ENCODE measurements around the gene KANK4.

KANK4 gene

DNA sequence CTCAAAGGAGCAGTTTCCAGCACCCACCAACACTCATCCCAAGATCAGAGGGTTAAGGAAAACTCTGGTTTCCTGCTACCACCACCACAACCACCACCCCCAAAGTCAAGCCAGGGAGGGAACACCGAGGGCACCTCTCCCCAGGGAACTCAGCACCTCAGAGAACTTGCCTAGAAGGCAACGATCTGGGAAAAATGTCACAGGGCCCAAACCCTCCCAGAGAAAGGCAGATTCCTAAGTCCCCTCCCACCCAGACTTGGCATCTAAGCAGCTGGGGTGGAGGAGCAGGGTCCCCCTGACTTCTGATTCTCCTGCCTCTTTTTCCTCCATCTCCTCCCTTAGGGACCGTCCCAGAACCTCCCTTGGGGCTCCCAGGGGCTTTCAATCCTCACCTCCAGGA lies 10.6 kb downstream of the KANK4 start:
- no peak overlapping the region for H3K4me3 ChIP-seq (ENCODE audit: low read depth, low read length)
- DNase-seq (ENCODE audit: low read depth) = no peak

DNA sequence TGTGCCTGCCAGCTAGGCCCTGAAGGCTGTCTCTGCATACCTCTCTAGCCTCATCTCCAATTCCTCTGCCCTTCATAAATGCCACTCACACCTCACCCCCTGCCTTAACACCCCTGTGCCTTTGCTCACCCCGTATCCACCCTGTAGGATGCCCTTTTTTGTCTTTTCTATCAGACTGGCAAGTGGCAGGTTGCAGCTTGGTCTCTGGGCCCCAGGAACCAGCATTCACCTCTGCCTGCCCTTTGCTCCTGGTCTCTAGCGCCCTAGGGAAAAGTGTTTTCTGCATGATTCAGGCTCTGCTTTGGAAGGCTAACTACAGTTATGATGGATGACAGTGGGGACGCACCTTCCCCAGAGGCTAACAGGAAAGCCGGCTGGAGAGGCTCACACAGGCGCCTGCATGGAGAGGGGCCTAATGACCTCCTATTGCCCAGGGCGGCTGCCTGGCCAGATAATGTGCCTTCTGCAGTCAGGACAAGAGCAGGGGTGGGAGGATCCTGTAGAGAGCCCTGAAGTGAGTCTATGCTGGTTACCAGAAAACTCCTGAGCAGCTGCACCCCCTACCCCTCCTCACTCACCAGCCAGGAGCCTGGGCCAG lies 11.2 kb downstream of the KANK4 start:
- no peak for DNase-seq (ENCODE audit: low read depth)
- H3K4me3 ChIP-seq (ENCODE audit: low read depth, low read length) = no peak overlapping the region

DNA sequence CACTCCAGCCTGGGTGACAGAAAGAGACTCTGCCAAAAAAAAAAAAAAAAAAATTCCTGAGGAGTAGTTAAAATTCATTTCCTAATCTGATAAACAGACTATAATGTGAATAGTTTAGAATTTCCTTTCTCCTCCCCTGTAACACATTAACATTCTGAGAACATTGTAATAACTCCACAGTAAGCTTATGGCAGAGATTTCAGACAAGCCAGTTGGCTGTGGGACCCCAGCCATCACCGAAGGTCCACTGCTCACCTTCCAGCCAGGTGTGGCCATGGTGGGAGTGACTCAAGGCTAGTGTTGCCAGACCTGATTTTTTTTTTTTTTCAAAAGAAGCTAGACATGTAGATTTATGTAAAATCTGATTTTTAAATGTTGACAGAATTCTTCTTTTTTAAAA lies 11.8 kb downstream of the KANK4 start:
- no peak for DNase-seq (ENCODE audit: low read depth)
- H3K4me3 ChIP-seq (ENCODE audit: low read depth, low read length) = no peak overlapping the region

DNA sequence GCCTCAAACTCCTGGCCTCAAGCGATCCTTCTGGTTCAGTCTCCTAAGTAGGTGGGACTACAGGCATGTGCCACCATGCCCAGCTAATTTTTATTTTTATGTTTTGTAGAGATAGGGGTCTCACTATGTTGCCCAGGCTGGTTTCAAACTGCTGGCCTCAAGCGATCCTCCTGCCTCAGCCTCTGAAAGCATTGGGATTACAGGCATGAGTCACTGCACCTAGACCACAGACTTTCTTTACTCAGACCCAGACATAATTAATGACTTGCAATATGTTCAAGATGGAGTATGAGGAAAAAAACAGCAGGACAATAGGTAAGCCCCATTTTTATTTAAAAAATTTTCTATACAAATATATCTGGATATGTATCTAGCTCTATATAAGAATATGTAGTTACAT lies 13.2 kb downstream of the KANK4 start:
- no peak for DNase-seq (ENCODE audit: low read depth)
- no peak overlapping the region for H3K4me3 ChIP-seq (ENCODE audit: low read depth, low read length)

DNA sequence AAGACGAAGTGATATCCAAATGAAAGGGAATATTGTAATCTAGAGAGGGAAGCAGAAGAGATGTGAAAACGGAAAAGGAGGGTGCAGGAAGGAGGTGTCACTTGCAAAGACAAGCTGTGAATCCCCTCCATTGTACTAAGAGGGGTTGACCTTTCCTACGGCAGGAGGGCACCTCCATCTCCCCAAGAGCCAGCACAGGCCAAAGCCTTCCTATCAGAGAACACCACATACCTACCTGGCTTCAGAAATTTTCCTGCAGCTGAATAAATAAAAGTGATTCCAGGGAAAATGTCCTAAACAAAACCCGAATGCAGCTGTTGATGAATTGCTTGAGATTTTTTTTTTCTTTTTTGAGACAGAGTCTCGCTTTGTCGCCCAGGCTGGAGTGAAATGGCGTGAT lies 14.3 kb downstream of the KANK4 start:
- DNase-seq (ENCODE audit: low read depth) = no peak
- no peak overlapping the region for H3K4me3 ChIP-seq (ENCODE audit: low read depth, low read length)

DNA sequence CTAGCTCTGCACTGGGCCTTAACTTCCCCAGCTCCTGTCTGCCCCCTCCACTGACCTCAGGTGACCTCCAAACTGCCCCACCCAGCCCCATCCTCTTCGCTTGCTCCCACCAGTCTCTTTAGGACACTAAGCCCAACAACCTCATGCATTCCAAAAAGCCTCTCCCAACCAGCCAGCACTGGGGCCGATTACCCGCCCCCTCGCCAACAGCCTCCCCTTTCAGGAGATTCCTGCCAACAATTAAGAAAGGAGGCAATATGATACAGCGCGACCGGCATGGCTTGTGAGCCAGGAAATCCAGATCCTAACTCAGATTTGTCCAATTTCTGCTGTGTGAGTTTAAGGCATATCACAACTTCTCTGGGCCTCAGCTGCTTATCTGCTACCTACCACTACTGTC lies 14.7 kb downstream of the KANK4 start:
- no peak for DNase-seq (ENCODE audit: low read depth)
- no peak overlapping the region for H3K4me3 ChIP-seq (ENCODE audit: low read depth, low read length)

DNA sequence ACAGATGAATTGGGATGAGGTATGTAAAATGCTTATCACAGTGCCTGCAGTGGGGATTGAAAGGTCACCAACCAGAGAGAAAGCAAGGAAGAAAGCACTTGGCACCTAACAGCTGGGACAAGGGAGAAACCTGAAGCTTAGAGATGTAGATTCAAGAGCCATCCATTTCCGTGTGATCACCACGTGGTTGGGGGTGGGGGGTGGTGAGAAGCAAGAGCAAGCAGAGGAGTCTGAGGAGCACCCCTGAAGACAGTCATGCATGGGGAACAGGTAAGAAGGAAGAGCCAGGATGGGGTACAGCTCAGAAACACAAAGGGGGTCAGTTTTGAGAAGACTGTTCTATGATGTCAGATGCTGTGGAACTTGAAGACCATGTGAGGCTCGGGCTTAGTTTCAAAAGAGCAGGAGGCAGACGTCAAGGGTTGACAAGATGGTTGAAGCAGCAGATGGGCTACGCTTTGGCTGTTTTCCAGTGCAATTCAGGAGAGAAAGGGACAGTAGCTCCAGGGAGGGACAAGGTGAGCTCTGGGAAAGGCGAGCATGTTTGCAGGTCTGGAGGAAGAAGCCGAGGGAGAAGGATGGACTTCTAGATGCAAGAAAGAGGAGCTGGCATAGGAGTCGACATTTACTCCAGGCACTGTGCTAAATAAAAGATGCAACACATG lies 17.4 kb downstream of the KANK4 start:
- H3K4me3 ChIP-seq (ENCODE audit: low read depth, low read length) = no peak overlapping the region
- no peak for DNase-seq (ENCODE audit: low read depth)

DNA sequence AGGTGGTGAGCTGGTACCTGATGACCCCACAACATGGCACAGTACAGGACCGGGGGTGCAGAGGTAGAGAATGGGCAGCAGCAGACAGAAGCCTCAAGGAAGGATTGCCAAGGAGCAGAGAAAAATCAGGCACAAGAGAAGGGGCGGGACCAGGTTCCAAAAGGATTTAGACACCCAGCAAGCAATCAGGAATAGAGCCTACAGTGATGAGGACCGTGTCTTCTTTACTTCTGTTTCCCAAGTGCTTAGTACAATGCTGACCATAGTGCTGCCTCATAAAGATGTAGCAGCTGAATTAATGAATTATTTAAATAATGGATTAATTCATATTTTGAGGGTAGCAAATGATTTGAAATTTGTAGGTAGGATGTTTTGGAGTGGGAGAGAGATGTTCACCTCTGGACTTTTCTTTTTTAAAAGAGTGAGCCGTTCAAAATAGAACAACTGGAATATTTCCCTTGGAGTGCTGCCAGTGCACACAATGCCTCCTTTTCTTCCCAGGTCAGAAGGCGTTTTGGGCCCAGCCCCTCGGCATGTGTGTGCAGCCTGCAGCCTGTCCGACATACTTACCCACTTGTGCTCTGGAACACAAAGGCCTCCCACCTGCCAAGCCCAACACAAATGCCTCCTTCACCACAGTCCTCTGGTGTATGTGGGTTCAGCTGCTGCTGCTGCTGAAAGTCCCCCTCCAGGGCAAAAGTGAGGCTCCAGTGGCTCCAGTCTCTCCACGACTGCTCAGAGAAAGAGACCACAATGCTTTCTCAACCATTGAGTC lies 19.6 kb downstream of the KANK4 start:
- H3K4me3 ChIP-seq (ENCODE audit: low read depth, low read length) = no peak overlapping the region
- peak; percentile 73 for DNase-seq (ENCODE audit: low read depth)

DNA sequence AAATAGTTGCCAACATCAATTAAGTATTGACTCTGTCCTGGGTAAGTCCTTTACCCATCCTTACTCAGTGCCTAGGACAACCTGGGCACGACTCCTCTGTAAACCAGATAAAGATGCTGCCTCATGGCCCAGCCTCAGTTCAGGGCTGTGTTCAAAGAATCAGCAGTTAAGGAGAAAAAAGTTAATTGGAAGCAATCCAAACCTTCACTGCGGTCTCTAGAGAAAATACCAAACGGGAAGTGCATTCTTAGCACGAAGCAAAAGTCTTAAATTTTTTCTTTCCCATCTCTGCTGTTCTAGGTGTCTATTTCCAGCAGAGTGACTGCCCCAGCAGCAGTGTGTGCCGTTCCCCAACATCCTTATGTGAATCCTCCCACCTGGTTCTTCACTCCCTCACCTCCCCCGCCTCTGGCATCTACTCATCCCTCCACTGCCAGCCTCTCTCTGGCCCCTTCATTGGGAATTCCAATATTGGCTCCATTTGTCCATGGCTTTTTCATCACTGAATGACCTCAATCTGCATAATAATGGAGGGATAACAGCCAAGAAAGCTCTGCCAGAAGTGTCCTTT lies 23.2 kb downstream of the KANK4 start:
- peak; percentile 44 for DNase-seq (ENCODE audit: low read depth)
- H3K4me3 ChIP-seq (ENCODE audit: low read depth, low read length) = no peak overlapping the region

DNA sequence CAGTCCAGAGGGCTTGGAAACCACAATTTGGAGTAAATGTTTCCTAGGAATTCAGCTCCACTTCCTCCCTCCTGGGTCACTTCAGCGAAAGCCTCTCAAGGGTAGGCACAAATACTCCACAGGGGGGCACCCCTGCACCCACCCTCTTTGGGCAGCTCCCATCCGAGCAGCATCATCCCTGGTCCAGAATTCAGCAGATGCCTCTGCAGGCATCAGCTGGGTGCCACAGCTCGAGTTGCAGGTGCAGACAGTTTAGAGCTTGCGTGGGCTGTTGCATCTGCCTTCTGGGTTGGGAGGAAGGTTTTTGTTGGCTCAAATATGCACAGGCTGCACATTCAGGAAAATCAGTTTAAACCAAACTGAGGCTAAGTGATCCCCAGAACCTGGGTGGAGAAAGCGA lies 25.0 kb downstream of the KANK4 start:
- H3K4me3 ChIP-seq (ENCODE audit: low read depth, low read length) = no peak overlapping the region
- no peak for DNase-seq (ENCODE audit: low read depth)

DNA sequence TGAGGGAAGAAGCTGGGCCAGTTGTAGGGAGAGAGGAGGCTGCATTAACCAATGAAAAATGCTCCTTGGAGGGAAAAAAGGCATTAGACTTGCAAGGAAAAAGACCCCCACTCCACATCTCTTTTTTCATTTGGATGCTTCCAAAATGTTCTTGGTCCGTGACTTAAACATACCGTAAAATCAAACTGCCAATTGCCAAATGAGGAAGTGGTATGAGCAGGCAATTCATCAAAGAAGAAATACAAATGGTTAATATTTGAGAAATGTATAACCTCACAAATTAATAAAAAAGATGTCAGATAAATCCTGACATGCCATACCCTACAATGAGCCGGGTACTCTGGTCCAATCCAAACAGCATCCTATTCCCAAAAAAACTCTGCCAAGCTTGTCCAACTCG lies 30.6 kb downstream of the KANK4 start:
- H3K4me3 ChIP-seq (ENCODE audit: low read depth, low read length) = no peak overlapping the region

DNA sequence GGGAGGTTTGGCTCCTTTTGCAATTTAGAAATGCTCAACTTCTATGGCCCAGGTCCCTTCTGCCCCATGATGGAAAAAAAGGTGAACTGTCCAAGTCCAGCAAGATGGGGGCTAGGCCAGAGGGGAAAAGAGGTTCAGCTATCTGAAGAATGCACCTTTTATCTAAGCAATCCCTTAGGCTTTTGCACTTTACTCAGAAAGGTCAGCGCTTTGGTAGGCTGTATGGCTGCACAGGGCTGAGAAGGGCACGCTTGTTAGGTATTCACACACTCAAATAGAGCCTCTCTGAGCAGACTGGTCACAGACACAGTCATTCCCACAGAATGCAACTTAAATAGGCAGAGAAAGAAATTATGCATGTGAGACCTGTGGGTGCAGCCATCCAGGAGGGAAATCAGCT lies 31.0 kb downstream of the KANK4 start:
- no peak for DNase-seq (ENCODE audit: low read depth)

More for the DNA sequence above, 30.6 kb downstream of the KANK4 start:
- no peak for DNase-seq (ENCODE audit: low read depth)

DNA sequence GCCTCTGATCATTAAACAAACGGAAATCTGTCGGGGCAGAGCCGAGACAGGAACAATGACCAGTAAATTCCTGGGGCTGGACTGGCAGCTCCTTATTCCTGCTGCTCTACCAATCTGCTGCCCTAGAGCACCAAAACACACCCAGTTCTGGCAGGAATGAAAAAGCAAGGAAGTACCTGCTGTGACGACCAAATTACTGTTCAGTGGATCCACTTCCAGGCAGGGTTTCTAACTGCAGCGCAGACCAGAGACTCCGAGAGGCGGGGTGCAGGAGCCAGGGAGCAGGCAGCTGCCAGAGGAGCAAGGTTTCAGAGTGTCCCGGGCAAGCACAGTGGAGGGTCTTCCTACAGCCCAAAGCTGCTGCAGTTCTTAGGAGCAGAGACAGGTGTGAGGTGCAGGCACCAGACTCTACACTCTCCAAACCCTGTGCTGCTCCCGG lies 32.4 kb downstream of the KANK4 start:
- no peak overlapping the region for H3K4me3 ChIP-seq (ENCODE audit: low read depth, low read length)
- no peak for DNase-seq (ENCODE audit: low read depth)

More for the DNA sequence above, 31.0 kb downstream of the KANK4 start:
- no peak overlapping the region for H3K4me3 ChIP-seq (ENCODE audit: low read depth, low read length)

DNA sequence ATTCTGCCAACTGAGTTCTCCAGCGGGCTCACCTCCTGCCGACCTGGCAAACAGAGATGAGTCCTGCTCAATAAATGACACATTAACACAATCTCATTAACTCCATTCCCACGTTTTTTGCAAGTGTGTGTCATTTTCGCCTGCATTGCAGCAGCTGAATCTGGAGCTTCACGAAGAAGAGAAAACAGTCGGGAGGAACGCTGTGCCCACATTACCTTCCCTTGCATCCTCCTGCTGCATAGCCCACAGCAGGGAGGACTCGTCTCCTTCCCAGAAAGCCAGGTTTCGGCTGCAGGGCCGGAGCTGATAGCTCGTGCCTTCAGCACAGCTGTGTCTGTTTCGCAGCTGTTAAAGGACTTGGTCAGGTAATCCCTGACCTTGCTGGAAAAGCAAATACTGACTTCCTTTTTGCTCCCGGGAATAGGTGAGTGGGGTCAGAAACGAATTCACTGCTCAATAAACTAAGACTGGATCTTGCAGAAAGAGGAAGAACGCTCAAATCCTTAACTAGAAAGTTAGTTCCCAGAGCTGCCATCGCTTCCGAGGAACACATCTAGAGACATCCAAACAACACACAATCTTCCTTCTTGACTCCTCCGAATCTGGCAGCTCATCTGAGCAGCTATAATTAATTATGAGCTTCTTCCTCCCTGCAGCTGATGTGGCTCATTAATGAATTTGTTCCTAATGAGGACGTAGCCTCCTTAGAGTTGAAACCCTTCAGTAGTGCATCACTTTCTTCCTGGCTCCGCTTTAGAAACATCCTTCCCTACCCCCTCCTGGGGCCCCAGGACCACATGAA lies 33.0 kb downstream of the KANK4 start:
- no peak for DNase-seq (ENCODE audit: low read depth)
- no peak overlapping the region for H3K4me3 ChIP-seq (ENCODE audit: low read depth, low read length)

DNA sequence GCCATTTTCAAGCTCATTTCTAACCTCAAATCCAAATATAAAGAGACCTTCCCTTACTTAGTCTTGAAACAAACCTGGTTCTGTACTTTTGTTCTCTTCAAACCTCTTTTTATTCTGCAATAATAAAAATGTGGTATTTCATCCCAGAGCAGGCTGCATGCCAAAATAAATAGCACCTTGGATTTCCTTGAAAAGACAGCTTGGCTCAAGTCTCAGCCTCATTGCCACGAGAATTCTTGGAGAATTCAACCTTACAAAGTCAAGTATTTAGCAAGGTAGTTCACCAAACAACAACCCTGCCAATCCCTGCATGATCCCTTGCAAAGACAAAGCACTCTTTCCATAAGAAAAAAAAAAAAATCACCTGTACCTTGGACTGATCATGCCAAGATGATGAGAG lies 33.8 kb downstream of the KANK4 start:
- no peak overlapping the region for H3K4me3 ChIP-seq (ENCODE audit: low read depth, low read length)
- no peak for DNase-seq (ENCODE audit: low read depth)

DNA sequence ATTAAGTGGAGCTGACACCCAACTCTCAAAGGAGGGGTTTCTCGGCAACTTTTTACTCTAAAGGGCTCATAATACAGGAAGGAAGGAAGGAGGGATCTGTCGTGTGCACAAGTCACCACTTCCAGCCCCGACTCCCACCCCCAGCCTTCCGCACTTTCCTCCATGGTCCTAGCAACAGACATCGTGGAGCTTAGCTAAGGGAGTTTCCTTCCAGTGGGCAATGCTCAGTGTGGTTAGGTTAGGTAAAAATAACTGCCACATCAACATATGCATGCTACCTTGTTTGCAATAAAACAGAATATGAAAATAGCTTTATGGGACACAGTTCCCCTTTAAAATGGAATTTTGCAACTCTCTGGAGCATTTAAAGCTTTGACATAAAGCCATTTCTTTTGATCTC lies 35.2 kb downstream of the KANK4 start:
- DNase-seq (ENCODE audit: low read depth) = no peak

DNA sequence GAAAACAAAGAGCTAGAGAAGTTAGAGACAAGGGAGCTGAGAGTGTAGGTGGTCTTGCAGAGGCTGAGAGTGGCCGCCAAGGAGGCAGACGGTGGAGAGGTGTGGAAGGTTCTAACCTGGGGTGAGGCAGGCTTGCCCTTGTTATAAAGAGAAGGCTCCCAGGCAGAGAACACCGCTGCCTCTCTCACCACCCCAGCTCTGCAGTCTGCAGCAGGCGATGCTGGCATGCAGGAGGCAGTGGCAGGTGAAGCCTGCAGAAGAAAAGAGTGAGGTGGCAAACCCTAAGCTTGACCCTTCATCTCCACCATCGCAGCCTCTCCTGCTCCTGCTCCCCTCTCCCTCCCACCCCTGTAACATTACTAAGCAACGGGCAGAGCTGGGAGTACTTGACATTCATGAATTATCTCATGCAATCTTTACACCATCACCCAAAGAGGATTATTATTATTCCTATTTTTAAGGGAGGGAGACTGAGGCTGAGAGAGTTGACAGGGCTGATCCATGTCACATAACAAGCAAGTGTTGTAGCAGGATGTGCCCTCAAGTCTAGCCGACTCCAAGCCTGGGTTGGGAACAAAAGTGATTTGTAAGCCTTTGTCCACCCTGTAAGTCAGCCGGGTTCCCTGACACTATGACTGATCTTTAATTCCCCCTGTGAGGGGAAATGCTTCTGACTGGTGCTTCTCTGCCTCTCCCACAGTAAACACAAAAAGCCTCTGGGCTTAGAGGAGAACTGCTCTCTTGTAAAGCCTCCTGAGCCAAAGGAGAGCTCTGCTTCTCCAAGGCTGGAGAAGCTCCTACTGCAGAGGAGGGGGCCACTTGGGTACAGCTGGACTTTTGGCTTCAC lies 36.1 kb downstream of the KANK4 start:
- DNase-seq (ENCODE audit: low read depth) = no peak
- H3K4me3 ChIP-seq (ENCODE audit: low read depth, low read length) = no peak overlapping the region

More for the DNA sequence above, 35.2 kb downstream of the KANK4 start:
- no peak overlapping the region for H3K4me3 ChIP-seq (ENCODE audit: low read depth, low read length)

DNA sequence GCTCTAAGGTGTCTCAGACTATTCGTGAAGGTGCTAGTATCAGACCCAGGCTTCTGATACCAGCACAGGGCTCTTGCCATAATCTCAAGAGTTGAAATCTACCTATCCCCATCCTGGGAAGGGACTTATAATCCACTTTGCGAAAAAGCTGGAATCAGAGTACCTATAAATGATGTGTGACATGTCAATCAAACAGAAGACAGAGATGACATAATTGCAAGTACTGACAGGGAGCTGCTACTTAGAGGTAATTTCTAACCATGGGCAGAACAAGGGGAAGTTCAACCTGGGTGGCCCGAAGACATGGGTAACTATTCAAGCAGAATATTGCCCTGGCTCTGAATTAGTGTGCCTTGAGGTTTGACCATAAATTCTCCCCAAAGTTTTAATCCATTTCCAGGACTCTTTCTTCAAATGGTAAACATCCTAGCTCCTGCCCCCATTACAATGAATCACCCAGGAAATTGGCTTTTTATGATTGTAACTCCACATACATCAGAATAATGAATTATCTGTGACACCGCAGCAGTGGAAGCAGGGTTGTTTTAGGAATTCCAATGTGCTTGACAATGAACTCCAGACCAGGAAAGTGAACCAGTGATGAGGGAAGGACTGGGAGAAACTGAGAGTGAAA lies 37.2 kb downstream of the KANK4 start:
- no peak overlapping the region for H3K4me3 ChIP-seq (ENCODE audit: low read depth, low read length)
- DNase-seq (ENCODE audit: low read depth) = no peak
